GM12873 (cell line): ENCODE results near the gene DNAJB5.

Experiments used
- TF ChIP-seq, protein P1 (sequence below): IDR thresholded peaks from 2 replicates; pipeline ENCODE4 v1.5.1; 2012; ENCODE audit warnings: low read depth, mild to moderate bottlenecking, moderate library complexity, low read length, control low read depth; ENCODE audit not compliant: insufficient read depth; ENCODE audit errors: missing control alignments

DNAJB5 gene

GRCh38 chr9:35002623-35003022 lies 13.1 kb downstream of the DNAJB5 start:
- TF ChIP-seq, protein P1, sequence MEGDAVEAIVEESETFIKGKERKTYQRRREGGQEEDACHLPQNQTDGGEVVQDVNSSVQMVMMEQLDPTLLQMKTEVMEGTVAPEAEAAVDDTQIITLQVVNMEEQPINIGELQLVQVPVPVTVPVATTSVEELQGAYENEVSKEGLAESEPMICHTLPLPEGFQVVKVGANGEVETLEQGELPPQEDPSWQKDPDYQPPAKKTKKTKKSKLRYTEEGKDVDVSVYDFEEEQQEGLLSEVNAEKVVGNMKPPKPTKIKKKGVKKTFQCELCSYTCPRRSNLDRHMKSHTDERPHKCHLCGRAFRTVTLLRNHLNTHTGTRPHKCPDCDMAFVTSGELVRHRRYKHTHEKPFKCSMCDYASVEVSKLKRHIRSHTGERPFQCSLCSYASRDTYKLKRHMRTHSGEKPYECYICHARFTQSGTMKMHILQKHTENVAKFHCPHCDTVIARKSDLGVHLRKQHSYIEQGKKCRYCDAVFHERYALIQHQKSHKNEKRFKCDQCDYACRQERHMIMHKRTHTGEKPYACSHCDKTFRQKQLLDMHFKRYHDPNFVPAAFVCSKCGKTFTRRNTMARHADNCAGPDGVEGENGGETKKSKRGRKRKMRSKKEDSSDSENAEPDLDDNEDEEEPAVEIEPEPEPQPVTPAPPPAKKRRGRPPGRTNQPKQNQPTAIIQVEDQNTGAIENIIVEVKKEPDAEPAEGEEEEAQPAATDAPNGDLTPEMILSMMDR, result no peak

- TF ChIP-seq, protein P1, result no peak
Observed at GRCh38 chr9:35010351-35010958, 20.9 kb downstream of the DNAJB5 start.

- TF ChIP-seq, protein P1, result no peak
Observed at GRCh38 chr9:35014517-35014916, 25.0 kb downstream of the DNAJB5 start.

DNA sequence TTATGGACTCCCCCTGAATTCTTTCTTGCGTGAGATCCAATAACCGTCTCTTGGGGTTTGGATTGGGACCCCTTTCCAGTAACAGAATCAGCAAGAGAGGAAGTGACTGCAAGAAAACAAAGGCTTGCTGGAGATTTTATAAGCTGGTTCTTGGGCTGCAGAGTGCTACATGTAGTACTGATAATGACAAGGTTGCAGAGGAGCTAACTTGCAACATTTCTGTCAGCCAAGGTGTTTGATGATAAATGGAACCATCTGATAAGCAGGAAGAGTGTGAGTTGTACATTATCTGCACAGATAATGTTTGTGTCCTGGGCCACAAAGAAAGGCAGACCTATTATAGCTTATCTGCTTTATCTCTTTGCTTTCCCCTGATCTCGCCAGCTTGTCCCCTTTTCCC lies 37.1 kb downstream of the DNAJB5 start:
- TF ChIP-seq, protein P1, result no peak

- TF ChIP-seq, protein P1, result no peak
Observed at GRCh38 chr9:35027374-35027773, 37.8 kb downstream of the DNAJB5 start.

DNA sequence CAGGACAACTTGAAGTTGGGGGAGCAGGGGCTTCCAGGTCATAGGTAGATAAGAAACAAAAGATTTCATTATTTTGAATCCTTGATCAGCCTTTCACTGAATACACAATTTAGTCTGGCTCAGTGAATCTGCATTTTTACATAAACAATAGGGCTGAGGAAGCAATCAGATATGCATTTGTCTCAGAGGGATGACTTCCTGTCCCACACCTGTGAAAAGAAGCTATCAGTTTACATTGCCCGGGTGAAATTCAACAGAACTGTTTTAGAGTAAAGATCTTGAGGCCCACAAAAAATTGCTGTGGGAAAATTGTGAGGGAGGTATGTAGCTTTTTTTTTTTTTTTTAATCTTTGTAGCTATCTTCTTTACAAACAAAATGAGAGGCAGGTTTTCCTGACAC lies 38.3 kb downstream of the DNAJB5 start:
- TF ChIP-seq, protein P1, result no peak

DNA sequence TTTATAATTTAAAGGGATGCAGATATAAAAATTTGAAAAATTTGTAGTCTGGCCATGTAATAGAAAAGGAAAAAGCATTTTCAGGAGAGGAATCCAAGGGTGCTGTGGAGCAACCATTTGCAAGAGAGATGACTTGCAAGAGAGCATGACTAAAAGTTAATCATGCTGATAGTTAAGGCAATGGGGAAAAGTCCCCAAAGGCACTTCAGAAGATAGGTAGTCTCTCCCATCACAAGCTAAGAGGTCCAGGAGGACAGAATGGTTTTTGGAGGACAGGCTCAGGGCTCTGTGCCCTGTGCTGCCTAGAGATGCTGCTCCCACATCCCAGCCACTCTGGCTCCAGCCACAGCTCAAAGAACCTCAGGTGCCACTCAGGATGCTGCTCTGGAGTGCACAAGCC lies 38.8 kb downstream of the DNAJB5 start:
- TF ChIP-seq, protein P1, result no peak

DNA sequence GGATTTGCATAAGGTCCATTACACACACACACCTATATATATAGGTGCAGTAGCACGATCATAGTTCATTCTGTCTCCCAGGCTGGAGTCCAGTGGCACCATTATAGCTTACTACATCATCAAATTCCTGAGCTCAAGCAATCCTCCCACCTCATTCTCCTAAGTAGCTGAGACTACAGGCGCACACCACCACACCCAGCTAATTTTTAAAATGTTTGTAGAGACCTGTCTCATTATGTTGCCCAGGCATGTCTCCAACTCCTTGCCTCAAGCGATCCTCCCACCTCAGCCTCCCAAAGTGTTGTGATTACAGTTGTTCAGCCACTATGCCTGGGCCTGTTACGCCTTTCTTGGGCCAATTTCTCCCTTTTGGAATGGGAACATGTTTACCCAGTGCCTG lies 39.7 kb downstream of the DNAJB5 start:
- TF ChIP-seq, protein P1, result no peak
